Measurements from ENCODE around the gene RALGDS. TPM values are rescaled to one million over a fixed set of nuclear protein-coding genes. Genes with fewer than 3 reads are reported as not detected.

RALGDS gene
- total RNA-seq, 2 donors from 2014 or later = 27.8 to 64.6 TPM

GRCh38 chr9:133080161-133080560, 40.9 kb downstream of the RALGDS start:
- Histone ChIP-seq H3K27ac (no peak overlapping the region), H3K4me3 (no peak overlapping the region), H3K4me1 (peaks cover 21% of the 10 kb centered on the region), H3K9me3 (no peaks in the 10 kb centered on the region), H3K27me3 (no peaks in the 10 kb centered on the region), H3K36me3 (replicated peaks in 1 of 2; ENCODE audit: insufficient read depth in 1 of 2, low read depth in 2 of 2) (no peaks in the 10 kb centered on the region)
- ATAC-seq (no peak), DNase-seq (no peak)
- WGBS, 2 donors = 72 to 90% methylated on average over 7 of the region's 7 CpGs
- intact Hi-C loops (cut with DNase I) = no loop called here
- TF ChIP-seq POLR2A (IDR thresholded peaks at IDR 0.05) = no peak
- no peak for TF ChIP-seq CTCF (IDR thresholded peaks at IDR 0.05)

GRCh38 chr9:133078486-133078885, 42.6 kb downstream of the RALGDS start:
- no peak for ATAC-seq
- no peak for TF ChIP-seq POLR2A (IDR thresholded peaks at IDR 0.05)
- no peak for TF ChIP-seq CTCF (IDR thresholded peaks at IDR 0.05)
- WGBS, 2 donors = 87 to 91% methylated on average over 13 to 14 of the region's 14 CpGs

GRCh38 chr9:133076691-133077090, 44.3 kb downstream of the RALGDS start:
- intact Hi-C loops (cut with DNase I) = no loop called here
- H3K4me1 ChIP-seq = peaks cover 19% of the 10 kb centered on the region
- no peak for DNase-seq
- H3K27ac ChIP-seq = peak overlapping the region in 1 of 4 donors; percentile 62
- no peak for TF ChIP-seq POLR2A (IDR thresholded peaks at IDR 0.05)
- no peak for TF ChIP-seq CTCF (IDR thresholded peaks at IDR 0.05)
- H3K9me3 ChIP-seq = no peaks in the 10 kb centered on the region
- H3K27me3 ChIP-seq = no peaks in the 10 kb centered on the region
- WGBS, 2 donors = 80 to 88% methylated on average over 4 of the region's 4 CpGs
- no peak for ATAC-seq
- no peak overlapping the region for H3K4me3 ChIP-seq
- no peaks in the 10 kb centered on the region for H3K36me3 ChIP-seq (replicated peaks in 1 of 2; ENCODE audit: insufficient read depth in 1 of 2, low read depth in 2 of 2)

More at GRCh38 chr9:133078486-133078885, 42.6 kb downstream of the RALGDS start:
- Histone ChIP-seq H3K4me3 (no peak overlapping the region), H3K36me3 (replicated peaks in 1 of 2; ENCODE audit: insufficient read depth in 1 of 2, low read depth in 2 of 2) (no peaks in the 10 kb centered on the region), H3K9me3 (no peaks in the 10 kb centered on the region), H3K4me1 (peaks cover 21% of the 10 kb centered on the region), H3K27ac (no peak overlapping the region), H3K27me3 (no peaks in the 10 kb centered on the region)
- DNase-seq = no peak
- intact Hi-C loops (cut with DNase I) = no loop called here

- Histone ChIP-seq H3K36me3 (replicated peaks in 1 of 2; ENCODE audit: insufficient read depth in 1 of 2, low read depth in 2 of 2) (no peaks in the 10 kb centered on the region), H3K9me3 (no peaks in the 10 kb centered on the region), H3K4me3 (no peak overlapping the region), H3K27ac (peak overlapping the region in 2 of 4 donors; percentile 51 to 62), H3K27me3 (no peaks in the 10 kb centered on the region), H3K4me1 (peaks cover 18% of the 10 kb centered on the region)
- TF ChIP-seq POLR2A (IDR thresholded peaks at IDR 0.05) (no peak), CTCF (IDR thresholded peaks at IDR 0.05) (no peak)
- no peak for DNase-seq
- no peak for ATAC-seq
- intact Hi-C loops (cut with DNase I) = no loop called here
- 41 to 49% methylated on average over 4 of the region's 4 CpGs for WGBS, 2 donors
These were observed 45.0 kb downstream of the RALGDS start for GRCh38 chr9:133075925-133076630.
